ENCODE measurements around the gene LCN6. TPM values are rescaled to one million over a fixed set of nuclear protein-coding genes. Genes with fewer than 3 reads are reported as not detected.

LCN6 gene
- total and polyA plus RNA-seq, 2 of the 4 experiments (the other 2 are of a cell fraction), result not detected

DNA sequence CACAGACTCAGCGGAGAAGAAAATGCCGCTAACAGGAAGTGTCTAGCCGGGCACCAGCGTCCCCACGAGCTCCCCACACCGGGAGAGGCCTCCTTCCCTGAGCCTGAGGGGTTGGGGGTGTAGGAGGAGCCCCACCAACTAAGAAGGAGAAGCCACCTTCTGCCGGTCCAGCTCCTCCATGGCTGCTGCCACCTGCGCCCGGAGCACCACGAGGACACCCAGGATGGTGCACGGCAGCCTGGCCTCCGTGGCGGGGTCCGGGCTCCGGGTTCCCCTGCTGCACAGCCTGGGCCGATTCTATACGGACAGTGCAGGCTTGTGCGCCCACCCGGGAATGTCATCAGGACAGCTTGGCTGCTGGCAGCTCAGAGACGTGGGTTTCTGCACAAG lies 9.4 kb upstream of the LCN6 start:
- intact Hi-C loops (cut with micrococcal nuclease) (no loop called here), dilution Hi-C loops (cut with HindIII; ENCODE audit: low sequenced_read_pairs, unreplicated experiment) (no loop called here), in situ Hi-C loops (cut with MboI; ENCODE audit: low sequenced_read_pairs) (no loop called here)
- no peaks in the 10 kb centered on the region for H3K36me3 ChIP-seq (ENCODE audit: control insufficient read depth, insufficient read depth, low read length)
- H2BK20ac ChIP-seq (ENCODE audit: low read depth, low read length), result no peak overlapping the region
- no peak overlapping the region for H3K56ac ChIP-seq (ENCODE audit: extremely low read depth, insufficient read depth, low read length)
- H3K27ac ChIP-seq (ENCODE audit: insufficient read depth, low read length), result no peak overlapping the region
- no TSS peak for BruUV-seq (replicated peaks)
- H3K23ac ChIP-seq (ENCODE audit: low read depth, low read length), result no peak overlapping the region
- TF ChIP-seq SMC3 (IDR thresholded peaks at IDR 0.05; ENCODE audit: low read depth, low read length) (no peak), RAD21 (IDR thresholded peaks at IDR 0.05; ENCODE audit: low read length) (no peak), MXI1 (IDR thresholded peaks at IDR 0.05; ENCODE audit: borderline replicate concordance, low read depth, low read length) (no peak), RCOR1 (IDR thresholded peaks at IDR 0.05; ENCODE audit: insufficient replicate concordance, low read length) (no peak), CHD1 (IDR thresholded peaks at IDR 0.05; ENCODE audit: low read depth, low read length) (no peak)
- H2AK5ac ChIP-seq (ENCODE audit: low read depth, low read length), result no peak overlapping the region
- DNase-seq (no peak), ATAC-seq (ENCODE audit: low read depth) (no peak)
- no peak overlapping the region for H2AFZ ChIP-seq (replicated peaks; ENCODE audit: low read length, poor library complexity)
- no peak overlapping the region for H3K4me2 ChIP-seq (ENCODE audit: low read depth, low read length)
- no peaks in the 10 kb centered on the region for H3K79me1 ChIP-seq (ENCODE audit: low read depth in 1 of 2, low read length in 2 of 2)
- no peak overlapping the region for H2BK120ac ChIP-seq (ENCODE audit: low read depth, low read length)
- no peaks in the 10 kb centered on the region for H4K20me1 ChIP-seq (ENCODE audit: insufficient read depth, low read length)
- peaks cover 6% of the 10 kb centered on the region for H3K27me3 ChIP-seq (ENCODE audit: control insufficient read depth, insufficient read depth, low read length)
- no peak overlapping the region for H4K91ac ChIP-seq (ENCODE audit: insufficient read depth, low read depth, low read length)
- POLR2A ChIA-PET (ENCODE audit: unreplicated experiment), result no interaction called here
- no peaks in the 10 kb centered on the region for H3K4me1 ChIP-seq (ENCODE audit: control insufficient read depth, insufficient read depth, low read length)
- H3K9me1 ChIP-seq (ENCODE audit: insufficient read depth, low read length), result no peaks in the 10 kb centered on the region
- H3K4me3 ChIP-seq (ENCODE audit: insufficient read depth, low read depth, low read length), result no peak overlapping the region
- H3K9me3 ChIP-seq (ENCODE audit: control insufficient read depth, insufficient read depth, low read length), result peaks cover 12% of the 10 kb centered on the region
- H2AK9ac ChIP-seq (replicated peaks; ENCODE audit: low read depth, low read length, poor library complexity), result no peak overlapping the region
- 87% methylated on average over 13 of the region's 20 CpGs; no CpG with 5 or more reads in 1 of the 2 experiments for WGBS, 2 experiments (ENCODE audit: extremely low coverage in 2 of 2, insufficient read length in 1 of 2)
- H4K5ac ChIP-seq (ENCODE audit: low read depth, low read length), result no peak overlapping the region
- no peak overlapping the region for H2BK15ac ChIP-seq (ENCODE audit: low read depth, low read length)
- no peak overlapping the region for H3K9ac ChIP-seq (ENCODE audit: low read depth, low read length)
- no peak overlapping the region for H3K14ac ChIP-seq (replicated peaks; ENCODE audit: low read depth, low read length)
- CTCF ChIA-PET, result interaction anchor here (0.8 kb wide), 1 partner anchor 22 kb away, joined by 7 read pairs; no protein-coding TSS in a partner anchor
- no peak overlapping the region for H2BK5ac ChIP-seq (ENCODE audit: low read depth, low read length, poor library complexity, severe bottlenecking)
- H3K18ac ChIP-seq (ENCODE audit: low read depth, low read length), result no peak overlapping the region
- no peak overlapping the region for H3K4ac ChIP-seq (ENCODE audit: low read depth, low read length)
- no peak overlapping the region for H4K8ac ChIP-seq (ENCODE audit: low read depth in 2 of 2, low read length in 2 of 2)

All from IMR-90 (cell line).